ENCODE measurements around the gene KCMF1. TPM values are rescaled to one million over a fixed set of nuclear protein-coding genes. Genes with fewer than 3 reads are reported as not detected.

KCMF1 gene
- total and polyA plus RNA-seq, 2 experiments from 2014 or later, result 50.8 to 63.0 TPM

GRCh38 chr2:85024372-85025047 is 53.5 kb downstream of the KCMF1 start:
- peaks cover 93% of the 10 kb centered on the region for H3K79me2 ChIP-seq
- no peak overlapping the region for H2AFZ ChIP-seq
- no peaks in the 10 kb centered on the region for H3K9me3 ChIP-seq (ENCODE audit: low read depth)
- WGBS (ENCODE audit: low lambda C conversion rate, missing lambda C conversion rate), result 79% methylated on average over 8 of the region's 8 CpGs
- no peaks in the 10 kb centered on the region for H3K9me2 ChIP-seq (replicated peaks; ENCODE audit: insufficient read depth)
- DNase-seq (ENCODE audit: low spot score), result no peak
- no peak overlapping the region for H3K27ac ChIP-seq
- peaks cover 48% of the 10 kb centered on the region for H4K20me1 ChIP-seq (ENCODE audit: insufficient read depth, poor library complexity, severe bottlenecking)
- H3K4me3 ChIP-seq, result no peak overlapping the region
- no peaks in the 10 kb centered on the region for H3K36me3 ChIP-seq (replicated peaks; ENCODE audit: insufficient read depth, low read depth)
- no peak overlapping the region for H3K4me2 ChIP-seq
- H3K4me1 ChIP-seq (ENCODE audit: insufficient read depth), result no peaks in the 10 kb centered on the region
- TF ChIP-seq EZH2 (IDR thresholded peaks at IDR 0.05; ENCODE audit: borderline replicate concordance) (no peak), CTCF (IDR thresholded peaks at IDR 0.05; ENCODE audit: poor library complexity) (no peak), EZH2phosphoT487 (IDR thresholded peaks at IDR 0.05; ENCODE audit: low read depth, severe bottlenecking, unreplicated experiment) (no peak)
- H3K27me3 ChIP-seq, result no peaks in the 10 kb centered on the region

GRCh38 chr2:85032621-85033020 is 61.7 kb downstream of the KCMF1 start:
- H3K27me3 ChIP-seq, result no peaks in the 10 kb centered on the region
- no peaks in the 10 kb centered on the region for H3K36me3 ChIP-seq (replicated peaks; ENCODE audit: insufficient read depth, low read depth)
- H3K4me3 ChIP-seq, result no peak overlapping the region
- TF ChIP-seq EZH2 (IDR thresholded peaks at IDR 0.05; ENCODE audit: borderline replicate concordance), result no peak
- TF ChIP-seq EZH2phosphoT487 (IDR thresholded peaks at IDR 0.05; ENCODE audit: low read depth, severe bottlenecking, unreplicated experiment), result no peak
- no peak for TF ChIP-seq CTCF (IDR thresholded peaks at IDR 0.05; ENCODE audit: poor library complexity)
- H3K9me2 ChIP-seq (replicated peaks; ENCODE audit: insufficient read depth), result no peaks in the 10 kb centered on the region
- H3K9me3 ChIP-seq (ENCODE audit: low read depth), result no peaks in the 10 kb centered on the region
- H4K20me1 ChIP-seq (ENCODE audit: insufficient read depth, poor library complexity, severe bottlenecking), result peaks cover 6% of the 10 kb centered on the region
- H3K79me2 ChIP-seq, result peaks cover 70% of the 10 kb centered on the region
- H3K4me1 ChIP-seq (ENCODE audit: insufficient read depth), result no peaks in the 10 kb centered on the region
- no peak overlapping the region for H2AFZ ChIP-seq
- WGBS (ENCODE audit: low lambda C conversion rate, missing lambda C conversion rate), result 86% methylated on average over 5 of the region's 5 CpGs
- DNase-seq (ENCODE audit: low spot score), result no peak
- H3K4me2 ChIP-seq, result no peak overlapping the region
- no peak overlapping the region for H3K27ac ChIP-seq

- Histone ChIP-seq H4K20me1 (ENCODE audit: insufficient read depth, poor library complexity, severe bottlenecking) (peaks cover 6% of the 10 kb centered on the region), H3K4me1 (ENCODE audit: insufficient read depth) (no peaks in the 10 kb centered on the region), H3K36me3 (replicated peaks; ENCODE audit: insufficient read depth, low read depth) (no peaks in the 10 kb centered on the region), H3K4me2 (no peak overlapping the region), H2AFZ (no peak overlapping the region), H3K4me3 (no peak overlapping the region), H3K79me2 (peaks cover 62% of the 10 kb centered on the region), H3K9me2 (replicated peaks; ENCODE audit: insufficient read depth) (no peaks in the 10 kb centered on the region), H3K27ac (no peak overlapping the region), H3K27me3 (no peaks in the 10 kb centered on the region), H3K9me3 (ENCODE audit: low read depth) (no peaks in the 10 kb centered on the region)
- WGBS (ENCODE audit: low lambda C conversion rate, missing lambda C conversion rate), result 79% methylated on average over 2 of the region's 2 CpGs
- TF ChIP-seq CTCF (IDR thresholded peaks at IDR 0.05; ENCODE audit: poor library complexity), result no peak
- TF ChIP-seq EZH2 (IDR thresholded peaks at IDR 0.05; ENCODE audit: borderline replicate concordance), result no peak
- no peak for TF ChIP-seq EZH2phosphoT487 (IDR thresholded peaks at IDR 0.05; ENCODE audit: low read depth, severe bottlenecking, unreplicated experiment)
- DNase-seq (ENCODE audit: low spot score), result no peak
Observed at GRCh38 chr2:85033388-85033787, 62.4 kb downstream of the KCMF1 start.

Measured in hepatocyte (in vitro differentiated cells).